Osteocyte (in vitro differentiated cells): ENCODE data around the gene HOXA10. TPM values are rescaled to one million over a fixed set of nuclear protein-coding genes. Genes with fewer than 3 reads are reported as not detected.

Experiments
- DNase-seq: peaks from one replicate; pipeline ENCODE4 v3.0.0; 2021; ENCODE audit warnings: mixed read lengths; ENCODE audit not compliant: unreplicated experiment; ENCODE audit errors: extremely low spot score
- H3K27ac Mint-ChIP-seq: one replicate; pipeline ENCODE4 v1.8.0; 2021; ENCODE audit warnings: mild to moderate bottlenecking, mixed read lengths; ENCODE audit not compliant: unreplicated experiment
- H3K27me3 Mint-ChIP-seq: one replicate; pipeline ENCODE4 v1.8.0; 2021; ENCODE audit warnings: mixed read lengths; ENCODE audit not compliant: unreplicated experiment
- H3K36me3 Mint-ChIP-seq: one replicate; pipeline ENCODE4 v1.8.0; 2021; ENCODE audit warnings: mixed read lengths; ENCODE audit not compliant: unreplicated experiment
- H3K4me1 Mint-ChIP-seq: one replicate; pipeline ENCODE4 v1.8.0; 2021; ENCODE audit warnings: mixed read lengths; ENCODE audit not compliant: unreplicated experiment
- H3K4me3 Mint-ChIP-seq: one replicate; pipeline ENCODE4 v1.8.0; 2021; ENCODE audit warnings: mild to moderate bottlenecking, moderate library complexity, mixed read lengths; ENCODE audit not compliant: unreplicated experiment
- H3K9me3 Mint-ChIP-seq: one replicate; pipeline ENCODE4 v1.8.0; 2021; ENCODE audit warnings: mixed read lengths; ENCODE audit not compliant: unreplicated experiment
- total RNA-seq: library from RNA; stranded (reverse); gene quantifications from 2 replicates; pipeline ENCODE4 v1.2.1, GENCODE V29; 2021
- TF ChIP-seq, protein P1 (sequence below): fragments of 200-600 bp; sonication (generic); IDR thresholded peaks from 2 replicates; pipeline ENCODE4 v1.5.0; 2021; ENCODE audit warnings: antibody characterized with exemption, mild to moderate bottlenecking, moderate library complexity

The HOXA10 gene
- total RNA-seq, 1 donor from 2014 or later = not detected

DNA sequence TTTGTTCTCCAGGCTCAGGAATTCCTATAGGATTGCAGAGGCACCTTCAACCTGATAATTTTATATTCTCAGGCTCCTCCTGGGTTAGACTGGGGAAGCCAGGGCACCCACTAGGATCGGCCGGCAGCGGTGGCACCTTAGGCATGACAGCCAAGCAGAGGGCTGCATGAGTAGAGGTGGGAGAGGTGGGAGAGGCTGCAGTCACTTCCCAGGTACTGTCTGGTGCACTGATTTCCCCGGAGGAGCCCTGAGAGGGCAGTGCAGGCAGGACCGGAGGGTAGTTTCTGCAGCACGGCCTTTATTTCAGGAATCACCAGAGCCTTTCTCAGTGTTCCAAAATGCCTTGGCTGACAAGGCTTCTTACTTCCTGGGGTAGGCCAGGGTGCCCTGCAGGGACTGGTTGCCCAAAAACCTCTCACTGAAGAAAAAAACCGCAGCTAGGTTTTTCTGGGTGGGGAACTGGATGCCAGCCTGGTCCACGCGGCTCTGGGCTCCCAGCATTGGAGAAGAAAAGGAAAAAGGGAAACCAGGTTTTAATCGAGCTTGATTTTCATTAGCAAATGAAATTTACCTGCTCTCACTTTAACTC is 29.3 kb upstream of the HOXA10 start:
- H3K4me3 Mint-ChIP-seq = no peak overlapping the region
- H3K9me3 Mint-ChIP-seq = no peaks in the 10 kb centered on the region
- H3K4me1 Mint-ChIP-seq = peaks cover 41% of the 10 kb centered on the region
- no peak for DNase-seq
- peaks cover 7% of the 10 kb centered on the region for H3K36me3 Mint-ChIP-seq
- H3K27ac Mint-ChIP-seq = no peak overlapping the region
- TF ChIP-seq, protein P1, sequence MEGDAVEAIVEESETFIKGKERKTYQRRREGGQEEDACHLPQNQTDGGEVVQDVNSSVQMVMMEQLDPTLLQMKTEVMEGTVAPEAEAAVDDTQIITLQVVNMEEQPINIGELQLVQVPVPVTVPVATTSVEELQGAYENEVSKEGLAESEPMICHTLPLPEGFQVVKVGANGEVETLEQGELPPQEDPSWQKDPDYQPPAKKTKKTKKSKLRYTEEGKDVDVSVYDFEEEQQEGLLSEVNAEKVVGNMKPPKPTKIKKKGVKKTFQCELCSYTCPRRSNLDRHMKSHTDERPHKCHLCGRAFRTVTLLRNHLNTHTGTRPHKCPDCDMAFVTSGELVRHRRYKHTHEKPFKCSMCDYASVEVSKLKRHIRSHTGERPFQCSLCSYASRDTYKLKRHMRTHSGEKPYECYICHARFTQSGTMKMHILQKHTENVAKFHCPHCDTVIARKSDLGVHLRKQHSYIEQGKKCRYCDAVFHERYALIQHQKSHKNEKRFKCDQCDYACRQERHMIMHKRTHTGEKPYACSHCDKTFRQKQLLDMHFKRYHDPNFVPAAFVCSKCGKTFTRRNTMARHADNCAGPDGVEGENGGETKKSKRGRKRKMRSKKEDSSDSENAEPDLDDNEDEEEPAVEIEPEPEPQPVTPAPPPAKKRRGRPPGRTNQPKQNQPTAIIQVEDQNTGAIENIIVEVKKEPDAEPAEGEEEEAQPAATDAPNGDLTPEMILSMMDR = no peak
- H3K27me3 Mint-ChIP-seq = peaks cover 89% of the 10 kb centered on the region

DNA sequence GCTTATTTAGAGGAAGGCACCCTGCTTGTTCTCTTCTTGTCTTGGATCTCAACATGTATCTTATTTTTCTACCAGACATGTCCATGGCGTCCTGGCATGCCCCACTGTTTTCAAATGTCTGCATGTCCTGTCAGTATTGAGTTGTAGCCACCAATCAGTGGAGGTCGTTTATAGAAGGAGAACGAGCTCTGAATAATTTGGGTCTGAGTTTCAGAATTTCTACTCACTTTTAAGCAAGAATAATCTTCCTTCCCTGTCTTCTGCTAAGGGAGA is 28.7 kb upstream of the HOXA10 start:
- Mint-ChIP-seq H3K27me3 (peaks cover 89% of the 10 kb centered on the region), H3K36me3 (peaks cover 7% of the 10 kb centered on the region), H3K9me3 (no peaks in the 10 kb centered on the region), H3K4me3 (no peak overlapping the region), H3K4me1 (peaks cover 46% of the 10 kb centered on the region), H3K27ac (no peak overlapping the region)
- TF ChIP-seq, protein P1 = no peak
- DNase-seq = no peak

DNA sequence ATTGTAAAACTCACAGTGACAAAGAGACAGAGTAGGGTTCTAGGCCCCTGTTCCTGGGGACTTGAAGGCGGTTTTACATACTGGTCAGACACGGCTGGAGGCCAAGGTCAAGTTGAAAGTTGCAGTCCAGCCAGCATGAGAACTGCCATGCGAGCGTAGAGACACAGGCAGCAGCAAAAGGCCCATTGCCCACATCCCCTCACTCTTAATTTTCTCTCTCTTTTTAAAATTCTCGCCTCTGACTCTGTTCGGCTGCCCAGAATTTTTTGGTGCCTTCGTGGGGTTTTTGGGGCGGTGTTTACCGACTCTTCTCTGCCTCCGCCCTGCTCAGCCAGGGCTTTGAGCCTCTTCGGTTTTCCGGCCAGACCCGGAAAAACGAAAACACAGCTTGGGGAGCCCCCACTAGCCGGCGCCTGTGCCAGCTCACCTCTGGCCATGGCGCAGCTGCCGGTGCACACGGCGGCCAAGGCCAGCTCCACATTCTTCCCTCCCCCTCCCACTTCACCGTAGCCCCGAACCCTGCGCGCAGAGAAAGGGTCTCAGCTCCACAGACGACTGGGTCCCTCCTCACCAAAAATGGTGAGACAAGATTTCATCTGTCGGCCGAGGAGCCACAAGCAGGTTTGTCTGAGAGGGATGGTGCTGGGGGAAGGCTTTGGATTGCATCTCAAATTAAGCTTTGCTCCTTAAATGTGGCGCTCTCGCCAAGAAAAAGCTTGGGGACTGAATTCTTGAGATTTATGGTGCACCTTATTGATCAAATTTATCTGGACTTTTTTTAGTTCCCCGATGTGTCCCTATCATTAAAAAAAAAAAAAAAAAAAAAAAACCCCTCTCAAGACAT is 28.1 kb upstream of the HOXA10 start:
- Mint-ChIP-seq H3K9me3 (no peaks in the 10 kb centered on the region), H3K4me3 (no peak overlapping the region), H3K36me3 (peaks cover 10% of the 10 kb centered on the region), H3K4me1 (peaks cover 46% of the 10 kb centered on the region), H3K27ac (no peak overlapping the region), H3K27me3 (peaks cover 90% of the 10 kb centered on the region)
- no peak for DNase-seq
- TF ChIP-seq, protein P1 = no peak

DNA sequence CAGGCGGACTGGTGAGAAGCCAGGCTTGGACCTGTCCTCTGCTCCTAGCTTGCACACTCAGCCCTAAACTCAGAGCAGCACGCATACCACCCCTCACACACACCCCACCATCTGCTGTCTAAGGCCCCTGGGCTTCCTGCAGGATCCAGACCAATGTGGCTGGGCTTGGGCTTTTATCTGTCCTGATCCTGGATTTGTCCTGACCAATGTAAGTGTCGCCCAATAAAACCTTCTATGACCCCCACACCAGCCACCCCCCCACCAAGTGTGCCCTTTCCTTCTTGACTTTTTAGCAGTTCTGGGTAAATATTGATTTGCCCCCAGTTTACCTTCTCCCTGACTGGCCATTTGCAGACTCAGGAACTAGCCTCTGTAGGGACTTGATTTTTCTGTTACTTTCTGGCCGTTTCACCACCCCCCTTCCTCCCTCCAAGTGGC is 27.5 kb upstream of the HOXA10 start:
- Mint-ChIP-seq H3K27ac (no peak overlapping the region), H3K27me3 (peaks cover 90% of the 10 kb centered on the region), H3K4me1 (peaks cover 46% of the 10 kb centered on the region), H3K36me3 (peaks cover 10% of the 10 kb centered on the region), H3K9me3 (no peaks in the 10 kb centered on the region), H3K4me3 (no peak overlapping the region)
- DNase-seq = no peak
- TF ChIP-seq, protein P1 = no peak

DNA sequence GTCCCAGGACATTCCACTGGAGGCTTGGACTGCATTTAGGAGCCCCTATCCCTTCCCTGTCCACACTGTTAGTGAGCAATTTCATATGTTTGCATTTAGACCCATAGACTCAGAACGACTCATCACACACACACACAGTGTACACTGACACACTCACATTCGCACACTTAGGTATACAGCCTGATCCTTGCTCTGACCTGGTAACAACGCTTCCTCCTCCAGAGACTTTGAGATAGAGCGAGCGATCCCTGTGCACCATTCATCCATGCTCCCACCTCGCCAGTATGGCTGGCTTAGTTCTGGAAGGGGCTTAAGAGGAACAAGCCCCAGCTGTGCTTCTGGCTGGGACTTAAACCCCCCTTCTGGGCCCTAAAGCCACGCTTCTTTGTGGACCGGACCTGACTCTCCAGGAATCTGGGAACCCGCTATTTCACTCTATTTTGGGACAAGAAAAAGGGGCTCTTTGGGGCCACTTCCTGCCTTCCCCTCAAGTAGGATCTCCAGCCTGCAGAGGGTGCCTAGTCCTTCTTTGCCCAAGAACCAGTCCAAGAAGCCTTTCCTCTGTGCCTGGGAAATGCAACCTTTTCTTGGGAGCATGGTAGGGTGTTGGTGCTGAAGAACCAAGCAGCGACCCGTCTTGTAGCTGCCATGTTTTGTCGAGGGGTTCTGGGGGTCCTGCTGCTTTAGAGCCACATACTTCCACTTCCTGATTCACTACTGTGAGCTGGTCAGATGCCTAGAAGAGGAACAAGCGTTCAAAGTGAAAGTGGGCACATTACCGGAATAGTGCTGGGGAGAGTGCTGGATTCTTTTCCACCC is 26.9 kb upstream of the HOXA10 start:
- Mint-ChIP-seq H3K9me3 (no peaks in the 10 kb centered on the region), H3K36me3 (peaks cover 6% of the 10 kb centered on the region), H3K27me3 (peaks cover 88% of the 10 kb centered on the region), H3K4me1 (peaks cover 45% of the 10 kb centered on the region), H3K27ac (no peak overlapping the region), H3K4me3 (peak overlapping the region; percentile 71)
- no peak for DNase-seq
- TF ChIP-seq, protein P1 = no peak
